ENCODE results near the gene CENPP.

- TF ChIP-seq ZSCAN20 (CRISPR knock-in tag; IDR thresholded peaks at IDR 0.05) (no peak), CTCF (IDR thresholded peaks at IDR 0.05) (no peak), SREBF2 (IDR thresholded peaks at IDR 0.05) (no peak), USF2 (IDR thresholded peaks at IDR 0.05) (no peak), ZFP36 (IDR thresholded peaks at IDR 0.05; ENCODE audit: borderline replicate concordance, partially characterized antibody) (no peak), EP300 (IDR thresholded peaks at IDR 0.05) (no peak), HOXB5 (CRISPR knock-in tag; IDR thresholded peaks at IDR 0.05) (no peak), POLR2A (IDR thresholded peaks at IDR 0.05; ENCODE audit: low read length) (no peak), JUNB (IDR thresholded peaks at IDR 0.05) (no peak), RAD21 (conservative IDR thresholded peaks at IDR 0.05 in 1 of 2, IDR thresholded peaks at IDR 0.05 in 1 of 2) (no peak), CBX8 (IDR thresholded peaks at IDR 0.05) (no peak), MAX (IDR thresholded peaks at IDR 0.05) (no peak), E2F6 (IDR thresholded peaks at IDR 0.05; ENCODE audit: borderline replicate concordance, low read depth) (no peak)
These were observed 203.4 kb downstream of the CENPP start for GRCh38 chr9:92529124-92529523.

All from A549 (cell line).